ENCODE measurements around the gene TNFAIP8.

TNFAIP8 gene

DNA sequence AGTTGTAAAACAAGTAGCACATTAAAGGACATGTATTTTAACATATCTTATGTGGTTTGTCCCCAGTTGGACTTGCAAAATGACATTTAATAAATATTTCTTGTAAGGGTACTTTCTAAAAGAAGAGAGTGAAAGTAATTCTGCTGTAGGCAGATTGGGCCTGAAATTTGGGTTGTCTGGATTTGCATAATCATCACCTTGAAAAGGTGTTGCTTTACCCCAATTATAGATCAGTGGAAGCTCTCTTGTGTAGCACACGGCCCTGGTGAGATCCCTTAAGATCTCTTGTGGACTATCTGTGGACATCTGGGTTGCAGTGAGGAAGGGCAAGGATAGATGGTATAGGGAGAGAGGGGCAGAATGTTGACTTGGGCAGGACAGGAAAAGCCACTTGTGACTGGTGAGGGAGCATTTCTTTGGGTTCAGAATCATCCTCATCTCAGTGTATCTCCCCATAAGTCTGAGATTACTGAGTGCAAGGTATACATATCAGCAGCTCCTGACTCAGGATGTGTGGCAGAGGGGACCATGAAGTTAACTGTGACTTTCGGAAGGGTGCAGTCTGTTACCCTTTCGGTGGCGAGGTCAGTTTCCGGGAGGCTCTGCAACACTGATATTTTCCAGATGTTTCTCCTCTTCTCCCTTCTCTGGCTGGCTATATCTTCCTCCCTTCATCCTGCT, 2.0 kb upstream of the TNFAIP8 start:
- no peak overlapping the region for H3K4me3 ChIP-seq (replicated peaks; ENCODE audit: low read depth, low read length)
- TF ChIP-seq, protein P1, sequence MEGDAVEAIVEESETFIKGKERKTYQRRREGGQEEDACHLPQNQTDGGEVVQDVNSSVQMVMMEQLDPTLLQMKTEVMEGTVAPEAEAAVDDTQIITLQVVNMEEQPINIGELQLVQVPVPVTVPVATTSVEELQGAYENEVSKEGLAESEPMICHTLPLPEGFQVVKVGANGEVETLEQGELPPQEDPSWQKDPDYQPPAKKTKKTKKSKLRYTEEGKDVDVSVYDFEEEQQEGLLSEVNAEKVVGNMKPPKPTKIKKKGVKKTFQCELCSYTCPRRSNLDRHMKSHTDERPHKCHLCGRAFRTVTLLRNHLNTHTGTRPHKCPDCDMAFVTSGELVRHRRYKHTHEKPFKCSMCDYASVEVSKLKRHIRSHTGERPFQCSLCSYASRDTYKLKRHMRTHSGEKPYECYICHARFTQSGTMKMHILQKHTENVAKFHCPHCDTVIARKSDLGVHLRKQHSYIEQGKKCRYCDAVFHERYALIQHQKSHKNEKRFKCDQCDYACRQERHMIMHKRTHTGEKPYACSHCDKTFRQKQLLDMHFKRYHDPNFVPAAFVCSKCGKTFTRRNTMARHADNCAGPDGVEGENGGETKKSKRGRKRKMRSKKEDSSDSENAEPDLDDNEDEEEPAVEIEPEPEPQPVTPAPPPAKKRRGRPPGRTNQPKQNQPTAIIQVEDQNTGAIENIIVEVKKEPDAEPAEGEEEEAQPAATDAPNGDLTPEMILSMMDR (IDR thresholded peaks at IDR 0.05; ENCODE audit: low read depth, low read length, missing control alignments), result no peak
- DNase-seq (ENCODE audit: extremely low read depth, low read depth), result no peak

DNA sequence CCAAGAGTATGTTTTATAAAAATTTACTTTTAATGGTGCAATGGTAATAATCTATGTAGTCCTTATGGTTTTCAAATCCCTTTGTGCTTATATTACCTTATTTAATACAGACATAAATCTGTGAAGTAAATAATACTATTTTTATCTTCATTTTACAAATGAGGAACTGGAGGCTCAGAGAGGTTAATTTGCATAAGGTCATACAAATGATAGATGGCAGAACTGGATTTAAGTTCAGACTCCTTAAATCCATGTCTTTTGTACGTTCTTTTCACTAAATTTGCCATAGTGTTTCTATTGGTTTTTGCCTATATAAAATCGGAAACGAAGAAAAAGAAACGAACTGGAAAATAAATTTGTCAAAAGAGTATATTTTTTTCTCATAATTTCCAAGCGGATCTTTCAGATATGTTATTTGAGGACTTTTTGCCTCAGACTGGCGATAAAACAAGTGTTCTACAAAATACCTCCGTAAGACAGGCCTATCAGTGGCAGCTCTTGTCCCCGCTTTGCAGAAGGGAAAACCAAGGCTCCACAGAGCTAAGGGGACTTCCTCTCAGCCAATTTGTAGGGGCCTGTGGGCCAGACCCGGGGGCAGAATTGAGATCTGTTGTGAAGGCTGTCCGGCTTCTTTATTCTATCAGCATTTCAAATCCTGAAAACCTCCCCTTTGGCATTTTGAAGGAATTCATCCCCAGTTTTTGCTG, 1.1 kb upstream of the TNFAIP8 start:
- no peak for DNase-seq (ENCODE audit: extremely low read depth, low read depth)
- H3K4me3 ChIP-seq (replicated peaks; ENCODE audit: low read depth, low read length), result no peak overlapping the region
- TF ChIP-seq, protein P1 (IDR thresholded peaks at IDR 0.05; ENCODE audit: low read depth, low read length, missing control alignments), result no peak

DNA sequence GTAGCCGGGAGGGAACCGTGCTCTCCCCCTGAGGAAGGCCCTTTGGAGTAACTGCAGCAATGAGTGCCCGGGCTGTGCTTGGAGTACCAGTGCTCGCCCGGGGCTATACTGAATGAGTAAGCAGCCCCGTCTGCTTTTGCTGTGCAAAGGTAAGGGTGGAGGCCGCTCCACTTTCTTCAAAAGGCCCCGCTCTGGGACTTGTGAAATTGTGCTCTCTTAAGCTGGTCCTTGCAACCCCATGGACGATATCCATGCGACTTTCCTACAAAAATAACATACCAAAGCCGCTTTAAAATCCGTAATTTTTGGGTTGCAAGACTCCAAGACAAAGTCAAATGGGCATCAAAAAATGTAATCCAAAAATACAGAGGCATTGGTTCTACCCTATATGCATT, 578 bp upstream of the TNFAIP8 start:
- TF ChIP-seq, protein P1 (IDR thresholded peaks at IDR 0.05; ENCODE audit: low read depth, low read length, missing control alignments), result no peak
- peak overlapping the region; percentile 57 for H3K4me3 ChIP-seq (replicated peaks; ENCODE audit: low read depth, low read length)
- no peak for DNase-seq (ENCODE audit: extremely low read depth, low read depth)

DNA sequence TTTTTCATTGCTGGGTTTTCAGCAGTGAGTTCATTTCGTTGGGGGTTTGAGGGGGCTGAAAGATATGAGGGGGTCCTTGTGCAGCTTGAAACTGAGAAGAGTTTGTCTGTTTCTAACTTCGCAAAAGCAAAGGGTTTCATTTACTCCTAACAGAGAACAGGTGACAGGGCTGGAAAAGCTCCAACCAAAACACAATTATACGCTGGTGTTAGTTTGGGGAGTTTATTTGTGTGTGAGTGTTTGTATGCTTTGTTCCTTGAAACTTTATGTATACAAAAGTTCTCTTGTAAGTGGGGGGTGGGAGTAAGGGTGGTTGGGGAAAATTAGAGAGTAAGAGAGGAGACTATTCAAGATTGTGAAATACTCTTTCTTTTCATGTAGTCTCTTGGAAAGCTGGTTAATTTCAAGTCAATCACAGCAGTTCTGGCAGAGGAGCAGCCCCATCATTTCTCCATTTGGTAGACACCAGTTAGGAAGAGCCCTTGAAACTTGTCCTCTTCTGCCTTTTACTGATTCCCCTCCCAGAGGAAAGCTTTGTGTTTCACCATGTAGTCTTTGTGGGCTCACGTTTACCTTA, 881 bp downstream of the TNFAIP8 start:
- no peak for DNase-seq (ENCODE audit: extremely low read depth, low read depth)
- TF ChIP-seq, protein P1 (IDR thresholded peaks at IDR 0.05; ENCODE audit: low read depth, low read length, missing control alignments), result no peak
- peak overlapping the region; percentile 57 for H3K4me3 ChIP-seq (replicated peaks; ENCODE audit: low read depth, low read length)

DNA sequence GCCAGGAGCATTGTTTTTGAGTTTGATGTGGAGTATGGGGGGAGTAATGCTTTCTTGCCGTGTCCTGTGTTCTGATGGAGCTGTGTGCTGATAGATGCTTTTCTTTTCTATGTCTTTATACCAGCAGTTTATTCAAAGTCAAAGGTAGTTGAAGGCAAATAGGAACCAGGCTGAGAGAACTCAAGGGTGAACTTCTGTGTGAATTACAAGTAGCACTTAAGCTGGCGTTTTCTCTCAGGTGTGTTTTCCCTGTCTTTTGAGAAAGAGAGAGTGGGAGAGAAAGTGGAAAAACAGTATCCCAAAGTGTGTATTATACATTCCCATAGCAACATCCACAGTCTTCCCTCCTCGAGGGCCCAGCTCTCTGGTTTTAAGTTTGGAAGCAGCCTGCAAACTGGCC, 1.5 kb downstream of the TNFAIP8 start:
- TF ChIP-seq, protein P1 (IDR thresholded peaks at IDR 0.05; ENCODE audit: low read depth, low read length, missing control alignments), result no peak
- DNase-seq (ENCODE audit: extremely low read depth, low read depth), result no peak
- H3K4me3 ChIP-seq (replicated peaks; ENCODE audit: low read depth, low read length), result peak overlapping the region; percentile 57

DNA sequence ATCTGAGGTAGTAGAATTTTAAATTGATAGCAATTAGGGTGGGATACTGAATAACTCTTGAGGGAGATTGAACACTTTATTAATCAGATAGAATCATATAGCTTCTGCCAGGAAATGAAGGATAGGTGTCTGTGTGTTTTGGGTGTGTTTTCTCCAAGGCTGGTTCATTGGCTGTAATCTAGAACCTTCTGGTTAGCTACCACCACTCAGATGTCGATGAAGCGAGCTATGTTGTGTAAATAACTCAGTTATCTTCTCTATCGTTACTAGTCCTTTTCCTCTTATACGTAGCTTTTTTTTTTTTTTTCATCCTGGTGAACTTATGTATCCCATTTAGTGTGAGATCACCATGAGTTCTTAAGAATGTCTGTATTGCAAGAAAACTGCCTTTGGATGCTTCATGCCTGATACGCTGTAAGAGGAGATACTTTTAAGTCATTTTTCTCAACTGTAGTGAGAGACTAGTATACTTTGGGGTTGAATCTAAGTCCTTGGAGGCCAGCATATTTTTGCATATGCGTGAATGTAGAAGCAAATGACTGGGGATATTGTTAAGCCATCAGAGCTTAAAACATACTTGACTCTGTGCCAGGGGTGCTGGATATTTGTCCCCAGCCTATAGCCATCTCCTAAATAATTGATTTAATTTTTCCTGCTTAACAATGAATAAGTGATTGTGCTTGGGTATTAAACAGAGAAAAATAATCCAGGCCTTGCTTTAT, 2.1 kb downstream of the TNFAIP8 start:
- no peak overlapping the region for H3K4me3 ChIP-seq (replicated peaks; ENCODE audit: low read depth, low read length)
- DNase-seq (ENCODE audit: extremely low read depth, low read depth), result no peak
- TF ChIP-seq, protein P1 (IDR thresholded peaks at IDR 0.05; ENCODE audit: low read depth, low read length, missing control alignments), result no peak

Measured in HFF-Myc (cell line).